Fibroblast of skin of left quadriceps (primary cell): ENCODE data around the gene FAM174C.

Experiments used
- DNase-seq, 2 experiments: peaks; one replicate each; pipeline ENCODE4 v3.0.0-alpha.2; 2013; ENCODE audit warnings: low read depth in 2 of 2

Gene FAM174C

GRCh38 chr19:1273263-1274041, 1.9 kb upstream of the FAM174C start:
- DNase-seq = no peak

DNA sequence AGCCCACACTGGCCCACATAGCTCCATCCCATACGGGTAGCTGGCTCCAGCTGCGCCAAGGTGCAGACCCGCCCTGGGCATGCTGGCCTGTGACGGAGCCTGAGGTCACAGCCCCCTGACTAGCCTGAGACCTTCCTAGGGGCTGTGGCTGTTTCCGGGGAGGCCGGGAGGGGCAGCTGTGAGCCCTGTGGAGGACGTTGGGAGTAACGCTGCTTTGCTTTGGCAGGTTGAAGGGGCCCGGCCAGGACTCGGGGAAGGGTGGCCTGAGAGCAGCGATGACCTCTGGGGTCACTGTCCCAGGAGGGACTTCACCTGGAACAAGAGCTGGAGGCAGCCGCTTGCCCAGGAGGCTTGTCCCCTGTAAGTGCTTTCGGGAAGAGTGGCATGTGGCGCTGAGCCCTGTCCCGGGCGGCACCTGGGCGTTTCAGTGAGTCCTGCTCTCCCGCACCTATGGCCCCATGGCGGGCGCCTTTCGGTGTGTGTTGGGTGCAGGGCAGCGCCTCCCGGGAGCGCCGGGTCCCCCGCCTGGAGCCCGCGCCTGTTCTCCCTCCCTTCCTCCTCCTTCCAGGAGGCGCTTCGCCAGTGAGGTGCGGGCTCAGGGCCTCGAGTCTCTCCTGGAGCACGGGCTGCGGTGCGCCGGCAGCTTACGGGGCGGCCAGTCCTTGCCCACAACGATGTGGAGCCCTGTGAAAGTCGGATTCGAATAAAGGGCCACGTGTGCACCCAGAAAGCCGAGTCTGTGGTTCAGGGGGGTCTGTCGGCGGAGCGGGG, 1.1 kb upstream of the FAM174C start:
- DNase-seq = no peak

DNA sequence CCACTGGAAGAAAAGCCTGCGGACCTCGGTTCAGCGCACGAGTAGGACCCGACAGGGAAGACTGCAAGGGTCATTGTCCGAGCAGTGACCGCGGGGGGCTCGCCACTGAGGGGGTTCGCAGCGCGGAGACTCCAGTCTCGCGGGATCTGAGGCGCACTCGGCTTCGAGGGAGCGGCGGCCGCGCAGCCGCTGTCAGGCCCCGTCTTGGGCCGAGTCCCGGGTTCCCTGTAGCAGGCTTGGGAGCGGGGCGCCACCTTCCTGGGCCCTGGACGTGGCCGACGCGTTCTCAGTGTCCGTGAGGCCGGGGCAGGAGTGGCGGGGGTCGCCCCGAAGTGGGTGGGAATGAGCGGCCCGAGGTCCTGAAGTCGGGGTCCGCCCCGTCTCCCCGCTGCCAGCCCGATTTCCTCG, 474 bp upstream of the FAM174C start:
- DNase-seq = no peak

DNA sequence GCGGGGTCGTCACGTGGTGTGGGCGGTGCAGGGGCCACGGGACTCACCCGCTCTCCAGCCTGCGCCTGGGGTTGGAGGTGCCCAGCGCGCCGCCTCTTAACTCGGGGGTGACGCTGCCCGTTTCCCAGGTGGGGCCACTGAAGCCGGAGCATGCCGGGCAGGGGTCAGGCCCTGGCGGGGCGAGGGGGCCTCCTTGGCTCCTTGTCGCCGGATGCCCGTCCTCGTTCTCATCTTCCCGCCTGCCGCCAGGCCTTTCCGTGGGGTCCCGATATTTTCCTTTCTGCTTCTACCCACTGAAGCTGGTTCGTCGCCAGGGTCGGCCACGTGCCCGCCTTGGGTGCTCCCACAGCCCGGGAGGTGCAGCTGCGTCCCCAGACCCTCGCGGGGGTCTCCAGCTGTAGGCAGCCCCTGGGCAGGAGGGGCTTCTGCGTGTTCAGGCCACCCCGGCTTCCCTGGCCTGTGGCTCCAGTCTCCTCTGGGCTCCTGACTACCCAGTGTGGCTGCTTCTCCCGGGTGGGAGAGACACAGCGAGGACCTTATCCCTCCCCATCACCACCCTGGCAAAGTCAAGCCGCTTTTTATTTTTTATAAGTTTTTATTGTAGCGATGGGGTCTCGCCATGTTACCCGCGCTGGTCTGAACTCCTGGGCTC, 772 bp downstream of the FAM174C start:
- DNase-seq = no peak

DNA sequence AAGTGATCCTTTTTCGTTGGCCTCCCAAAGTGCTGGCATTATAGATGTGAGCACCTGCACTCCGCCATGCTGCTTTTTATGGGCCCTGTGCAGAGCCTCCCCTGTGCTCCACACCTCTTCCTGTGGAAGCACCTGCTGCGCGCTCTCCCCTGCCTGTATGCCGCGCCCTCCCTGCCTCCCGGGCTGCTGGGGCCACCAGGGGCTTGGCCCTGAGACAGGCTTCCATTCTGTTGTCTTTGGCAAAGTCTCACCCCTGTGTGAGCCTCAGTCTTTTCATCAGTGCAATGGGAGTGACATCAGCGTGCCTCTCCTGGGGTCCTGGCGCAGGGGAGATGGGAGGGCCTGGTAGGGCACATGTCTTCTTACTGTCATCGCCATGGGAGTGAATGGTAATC, 1.3 kb downstream of the FAM174C start:
- no peak for DNase-seq

- no peak for DNase-seq
These were observed 1.7 kb downstream of the FAM174C start for GRCh38 chr19:1277061-1277460.

GRCh38 chr19:1278074-1278473, 2.7 kb downstream of the FAM174C start:
- no peak for DNase-seq

DNA sequence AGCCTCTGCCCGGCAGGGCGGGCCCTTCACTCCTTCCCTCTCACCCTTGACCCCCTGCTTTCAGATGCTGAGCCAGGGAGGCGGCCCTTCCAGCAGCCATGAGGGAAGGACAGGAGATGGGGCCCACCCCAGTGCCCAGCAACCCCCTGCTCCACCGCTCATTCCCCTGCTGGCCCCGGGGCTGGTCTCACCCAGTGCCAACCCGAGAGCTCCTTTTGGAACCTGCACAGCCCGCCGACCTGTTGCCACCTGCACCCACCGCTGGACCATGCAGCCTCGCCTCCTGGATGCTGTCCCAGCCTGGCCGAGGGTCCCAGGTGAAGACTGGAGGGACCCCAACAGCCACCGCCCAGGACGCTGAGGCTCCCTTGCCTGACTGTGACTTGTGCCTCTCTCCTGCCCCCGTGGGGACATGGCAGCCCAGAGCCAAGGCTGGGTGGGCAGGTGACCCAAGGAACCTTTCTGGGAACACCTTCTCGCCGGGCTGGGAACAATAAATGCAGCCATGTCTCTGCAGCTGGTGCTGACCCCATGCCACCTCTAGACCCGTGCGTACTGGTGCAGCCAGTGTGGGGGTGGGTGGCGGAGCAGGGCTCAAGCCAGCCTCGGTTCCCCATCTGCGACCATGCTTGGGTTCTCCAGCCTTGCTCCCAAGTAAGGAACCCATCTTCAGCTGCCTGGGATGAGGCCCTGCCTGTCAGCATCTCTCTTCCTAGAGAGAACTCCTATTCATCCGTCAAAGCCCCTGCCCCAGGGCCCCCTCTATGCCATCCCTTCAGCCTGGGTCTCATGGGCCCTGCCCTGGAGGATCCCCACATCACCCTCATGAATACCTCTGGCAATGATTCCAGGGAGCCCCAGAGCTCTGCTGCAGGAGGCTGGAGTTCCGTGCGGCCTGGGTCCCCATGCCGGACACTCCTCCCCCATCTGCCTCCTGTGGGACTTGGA, 3.7 kb downstream of the FAM174C start:
- DNase-seq = no peak

GRCh38 chr19:1279782-1280341, 4.5 kb downstream of the FAM174C start:
- peak; percentile 44 to 53 for DNase-seq

GRCh38 chr19:1280636-1281568, 5.6 kb downstream of the FAM174C start:
- DNase-seq = no peak

GRCh38 chr19:1281569-1282287, 6.4 kb downstream of the FAM174C start:
- DNase-seq = no peak

DNA sequence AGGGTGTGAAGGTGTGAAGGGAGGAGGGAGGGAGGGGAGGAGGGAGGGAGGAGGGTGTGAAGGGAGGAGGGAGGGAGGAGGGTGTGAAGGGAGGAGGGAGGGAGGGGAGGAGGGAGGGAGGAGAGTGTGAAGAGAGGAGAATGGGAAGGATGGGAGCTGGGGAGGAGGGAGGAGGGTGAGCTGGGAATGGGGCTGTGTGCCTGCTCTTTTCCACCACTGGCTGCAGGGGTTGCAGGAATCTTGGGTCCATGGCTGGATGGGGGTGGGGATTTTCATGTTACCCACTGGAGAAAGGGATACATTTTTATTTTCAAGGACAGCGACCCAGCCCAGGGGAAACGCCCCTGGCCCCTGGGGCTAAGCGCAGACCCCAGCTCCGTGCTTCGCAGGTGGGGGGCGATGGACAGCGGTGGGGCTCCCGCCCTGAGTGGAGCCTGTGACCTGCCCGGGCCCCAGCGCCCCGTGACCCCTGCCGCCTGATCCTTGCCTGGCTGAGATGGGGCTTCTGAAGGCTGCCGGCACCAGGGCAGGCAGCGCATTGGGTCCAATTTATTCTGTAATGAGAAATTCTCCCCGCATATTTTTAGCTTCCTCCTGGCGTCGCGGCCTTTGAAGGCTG, 7.4 kb downstream of the FAM174C start:
- DNase-seq = no peak

- no peak for DNase-seq
These were observed 8.0 kb downstream of the FAM174C start for GRCh38 chr19:1283207-1283916.

GRCh38 chr19:1283917-1284292, 8.6 kb downstream of the FAM174C start:
- no peak for DNase-seq

- DNase-seq = no peak
These were observed 9.1 kb downstream of the FAM174C start for GRCh38 chr19:1284293-1284978.

DNA sequence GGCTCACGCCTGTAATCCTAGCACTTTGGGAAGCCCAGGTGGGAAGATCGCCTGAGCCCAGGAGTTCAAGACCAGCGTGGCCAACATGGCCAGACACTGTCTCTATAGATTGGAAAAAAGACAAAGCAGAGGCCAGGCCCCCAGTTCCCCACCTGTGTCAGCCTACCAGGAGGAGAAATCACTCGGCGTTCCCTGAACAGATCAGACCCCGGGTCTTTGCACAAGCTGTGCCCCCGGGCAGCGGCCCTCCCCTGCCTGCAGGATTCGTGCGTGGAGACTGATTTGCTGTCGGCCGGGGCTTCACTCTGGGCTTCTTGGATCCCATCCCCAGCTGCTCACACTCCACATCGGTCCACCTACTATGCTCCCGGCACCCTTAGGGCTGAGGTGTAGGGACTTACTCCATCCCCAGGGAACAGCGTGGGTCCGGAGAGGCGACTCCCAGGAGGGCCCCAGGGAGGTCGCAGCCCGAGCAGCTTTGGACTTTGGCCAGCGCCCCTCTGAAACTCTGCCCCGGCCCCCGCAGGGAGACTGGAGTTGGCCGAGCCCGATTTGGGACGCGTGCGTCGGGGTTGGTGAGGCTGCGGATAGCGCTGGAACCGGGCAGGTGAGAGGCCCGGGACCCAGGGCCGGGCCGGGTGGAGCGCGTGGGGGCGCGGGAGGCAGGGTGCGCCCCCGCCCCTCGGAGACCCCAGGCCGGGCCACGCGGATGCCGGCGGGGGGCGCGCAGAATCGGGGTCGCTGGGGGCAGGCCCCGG, 9.8 kb downstream of the FAM174C start:
- DNase-seq = no peak

DNA sequence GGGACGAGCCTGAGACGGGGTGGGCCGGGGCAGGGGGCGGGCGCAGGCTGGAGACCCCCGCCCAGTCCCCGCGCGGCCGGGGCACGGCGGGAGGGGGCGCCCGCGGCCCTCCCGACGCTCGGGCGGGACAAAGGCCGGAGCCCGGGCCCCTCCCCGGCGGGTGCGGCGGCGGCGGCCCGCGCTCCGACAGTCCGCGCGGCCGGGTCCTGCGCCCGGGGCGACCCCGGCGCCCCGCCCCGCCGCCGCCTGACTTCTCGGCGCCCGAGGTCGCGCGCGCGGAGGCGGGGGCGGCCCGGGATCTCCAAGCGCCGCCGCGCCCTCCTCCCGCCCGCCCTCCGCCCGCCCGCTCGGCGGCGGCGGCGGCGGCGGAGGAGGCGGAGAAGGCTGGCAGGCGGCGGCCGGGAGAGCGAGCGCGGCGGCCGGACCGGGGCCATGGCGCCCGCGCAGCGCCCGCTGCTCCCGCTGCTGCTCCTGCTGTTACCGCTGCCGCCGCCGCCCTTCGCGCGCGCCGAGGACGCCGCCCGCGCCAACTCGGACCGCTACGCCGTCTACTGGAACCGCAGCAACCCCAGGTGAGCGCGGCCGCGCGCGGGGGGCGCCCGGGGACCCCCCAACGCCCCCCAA, 10.5 kb downstream of the FAM174C start, which contains the start of gene EFNA2:
Gene EFNA2, plus strand, starts transcription at position 137 of the 624 bp plus-strand sequence. Its CDS starts 296 bp downstream, at position 433.
- no peak for DNase-seq
